MCF 10A (cell line): Measurements from ENCODE around the gene SPEM2. TPM values are rescaled to one million over a fixed set of nuclear protein-coding genes. Genes with fewer than 3 reads are reported as not detected.
A peak's percentile ranks its signal among the peaks of the same experiment; 100 is the strongest.

Experiments used
- BruUV-seq: library from RNA; stranded (reverse); fragments of 400-500 nt; replicated peaks from 2 replicates; lab custom pipeline; 2021; lab: Mats Ljungman, UMichigan
- CTCF ChIA-PET: fragments of 300-600 bp; sonication (Branson Sonifier 250); formaldehyde crosslinking; extraction: SDS; loops from one replicate; lab custom pipeline; 2021; ENCODE audit warnings: antibody characterized with exemption, inconsistent platforms; lab: Yijun Ruan, JAX
- POLR2A ChIA-PET: fragments of 300-600, 350-650 bp; sonication (Branson Sonifier 250); formaldehyde crosslinking; extraction: SDS; loops from one replicate; lab custom pipeline; 2020; ENCODE audit warnings: antibody characterized with exemption, inconsistent platforms; lab: Yijun Ruan, JAX
- DNase-seq: peaks from one replicate; pipeline ENCODE4 v3.0.0-alpha.2; 2018; ENCODE audit not compliant: unreplicated experiment
- H3K27ac Mint-ChIP-seq: one replicate; pipeline ENCODE4 v1.8.0; 2022; ENCODE audit warnings: mild to moderate bottlenecking, low read depth, mixed read lengths; ENCODE audit not compliant: unreplicated experiment
- H3K27me3 Mint-ChIP-seq: one replicate; pipeline ENCODE4 v1.8.0; 2022; ENCODE audit warnings: mixed read lengths; ENCODE audit not compliant: insufficient read depth, unreplicated experiment
- H3K36me3 Mint-ChIP-seq: one replicate; pipeline ENCODE4 v1.8.0; 2022; ENCODE audit warnings: mild to moderate bottlenecking, moderate library complexity, mixed read lengths; ENCODE audit not compliant: insufficient read depth, unreplicated experiment
- H3K4me1 Mint-ChIP-seq: one replicate; pipeline ENCODE4 v1.8.0; 2022; ENCODE audit warnings: mixed read lengths; ENCODE audit not compliant: insufficient read depth, unreplicated experiment
- H3K4me3 Mint-ChIP-seq: one replicate; pipeline ENCODE4 v1.8.0; 2022; ENCODE audit warnings: mild to moderate bottlenecking, moderate library complexity, mixed read lengths; ENCODE audit not compliant: unreplicated experiment
- H3K9me3 Mint-ChIP-seq: one replicate; pipeline ENCODE4 v1.8.0; 2022; ENCODE audit warnings: mixed read lengths; ENCODE audit not compliant: unreplicated experiment
- intact Hi-C: fragments of 100-400 bp; cut with micrococcal nuclease; formaldehyde crosslinking; loops from 2 replicates; pipeline ENCODE4 v1.14.1; 2022
- total RNA-seq: library from RNA; stranded (reverse); gene quantifications from 2 replicates; pipeline ENCODE4 v1.2.3, GENCODE V29; 2022
- TF ChIP-seq, protein P1 (sequence below): fragments of 200-600 bp; IDR thresholded peaks from one replicate; pipeline ENCODE4 v1.8.0; 2022; ENCODE audit warnings: antibody characterized with exemption, mild to moderate bottlenecking; ENCODE audit not compliant: unreplicated experiment

The SPEM2 gene
- total RNA-seq, 1 experiment from 2014 or later: not detected

DNA sequence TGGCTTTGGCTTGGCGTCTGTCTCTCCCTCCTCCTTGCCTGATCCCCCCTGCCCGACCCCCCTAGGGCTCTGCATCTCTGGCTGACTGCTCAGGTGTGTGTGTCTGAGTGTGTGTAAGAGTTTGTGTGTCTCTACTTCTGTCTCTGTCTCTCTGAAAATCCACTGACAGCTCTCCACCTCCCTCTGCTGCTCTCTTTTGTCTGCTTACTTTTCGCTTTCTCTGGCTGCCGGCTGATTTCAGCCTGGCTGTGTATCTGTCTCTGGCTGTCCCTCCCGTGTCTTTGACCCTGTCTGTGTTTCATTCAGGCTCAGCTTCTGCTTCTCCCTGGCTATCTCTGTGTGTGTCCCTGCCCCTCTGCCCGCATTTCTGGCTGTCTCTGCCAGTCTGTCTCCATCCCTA is 9.1 kb upstream of the SPEM2 start:
- intact Hi-C loops: no loop called here
- no peaks in the 10 kb centered on the region for H3K36me3 Mint-ChIP-seq
- no peaks in the 10 kb centered on the region for H3K9me3 Mint-ChIP-seq
- H3K27ac Mint-ChIP-seq: peak overlapping the region; percentile 17
- H3K4me3 Mint-ChIP-seq: no peak overlapping the region
- TF ChIP-seq, protein P1, sequence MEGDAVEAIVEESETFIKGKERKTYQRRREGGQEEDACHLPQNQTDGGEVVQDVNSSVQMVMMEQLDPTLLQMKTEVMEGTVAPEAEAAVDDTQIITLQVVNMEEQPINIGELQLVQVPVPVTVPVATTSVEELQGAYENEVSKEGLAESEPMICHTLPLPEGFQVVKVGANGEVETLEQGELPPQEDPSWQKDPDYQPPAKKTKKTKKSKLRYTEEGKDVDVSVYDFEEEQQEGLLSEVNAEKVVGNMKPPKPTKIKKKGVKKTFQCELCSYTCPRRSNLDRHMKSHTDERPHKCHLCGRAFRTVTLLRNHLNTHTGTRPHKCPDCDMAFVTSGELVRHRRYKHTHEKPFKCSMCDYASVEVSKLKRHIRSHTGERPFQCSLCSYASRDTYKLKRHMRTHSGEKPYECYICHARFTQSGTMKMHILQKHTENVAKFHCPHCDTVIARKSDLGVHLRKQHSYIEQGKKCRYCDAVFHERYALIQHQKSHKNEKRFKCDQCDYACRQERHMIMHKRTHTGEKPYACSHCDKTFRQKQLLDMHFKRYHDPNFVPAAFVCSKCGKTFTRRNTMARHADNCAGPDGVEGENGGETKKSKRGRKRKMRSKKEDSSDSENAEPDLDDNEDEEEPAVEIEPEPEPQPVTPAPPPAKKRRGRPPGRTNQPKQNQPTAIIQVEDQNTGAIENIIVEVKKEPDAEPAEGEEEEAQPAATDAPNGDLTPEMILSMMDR: no peak
- ChIA-PET CTCF (no interaction called here), POLR2A (interaction anchor here (1.0 kb wide), 1 partner anchor 12 kb away, joined by 3 read pairs; the partner anchor contains the start of gene TMEM256)
- no TSS peak for BruUV-seq
- H3K4me1 Mint-ChIP-seq: peaks cover 5% of the 10 kb centered on the region
- no peaks in the 10 kb centered on the region for H3K27me3 Mint-ChIP-seq
- DNase-seq: no peak

DNA sequence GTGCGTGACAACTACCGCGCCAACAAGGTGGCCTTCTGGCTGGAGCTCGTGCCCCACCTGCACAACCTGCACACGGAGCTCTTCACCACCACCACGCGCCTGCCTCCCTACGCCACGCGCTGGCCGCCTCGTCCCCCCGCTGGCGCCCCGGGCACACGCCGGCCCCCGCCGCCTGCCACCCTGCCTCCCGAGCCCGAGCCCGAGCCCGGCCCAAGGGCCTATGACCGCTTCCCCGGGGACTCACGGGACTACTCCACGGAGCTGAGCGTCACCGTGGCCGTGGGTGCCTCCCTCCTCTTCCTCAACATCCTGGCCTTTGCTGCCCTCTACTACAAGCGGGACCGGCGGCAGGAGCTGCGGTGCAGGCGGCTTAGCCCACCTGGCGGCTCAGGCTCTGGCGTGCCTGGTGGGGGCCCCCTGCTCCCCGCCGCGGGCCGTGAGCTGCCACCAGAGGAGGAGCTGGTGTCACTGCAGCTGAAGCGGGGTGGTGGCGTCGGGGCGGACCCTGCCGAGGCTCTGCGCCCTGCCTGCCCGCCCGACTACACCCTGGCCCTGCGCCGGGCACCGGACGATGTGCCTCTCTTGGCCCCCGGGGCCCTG is 8.3 kb upstream of the SPEM2 start:
- Mint-ChIP-seq H3K27me3 (no peaks in the 10 kb centered on the region), H3K4me3 (no peak overlapping the region), H3K27ac (peak overlapping the region; percentile 17), H3K36me3 (no peaks in the 10 kb centered on the region), H3K9me3 (no peaks in the 10 kb centered on the region), H3K4me1 (peaks cover 5% of the 10 kb centered on the region)
- POLR2A ChIA-PET: no interaction called here
- TF ChIP-seq, protein P1: no peak
- intact Hi-C loops: no loop called here
- DNase-seq: no peak
- CTCF ChIA-PET: no interaction called here
- BruUV-seq: no TSS peak

DNA sequence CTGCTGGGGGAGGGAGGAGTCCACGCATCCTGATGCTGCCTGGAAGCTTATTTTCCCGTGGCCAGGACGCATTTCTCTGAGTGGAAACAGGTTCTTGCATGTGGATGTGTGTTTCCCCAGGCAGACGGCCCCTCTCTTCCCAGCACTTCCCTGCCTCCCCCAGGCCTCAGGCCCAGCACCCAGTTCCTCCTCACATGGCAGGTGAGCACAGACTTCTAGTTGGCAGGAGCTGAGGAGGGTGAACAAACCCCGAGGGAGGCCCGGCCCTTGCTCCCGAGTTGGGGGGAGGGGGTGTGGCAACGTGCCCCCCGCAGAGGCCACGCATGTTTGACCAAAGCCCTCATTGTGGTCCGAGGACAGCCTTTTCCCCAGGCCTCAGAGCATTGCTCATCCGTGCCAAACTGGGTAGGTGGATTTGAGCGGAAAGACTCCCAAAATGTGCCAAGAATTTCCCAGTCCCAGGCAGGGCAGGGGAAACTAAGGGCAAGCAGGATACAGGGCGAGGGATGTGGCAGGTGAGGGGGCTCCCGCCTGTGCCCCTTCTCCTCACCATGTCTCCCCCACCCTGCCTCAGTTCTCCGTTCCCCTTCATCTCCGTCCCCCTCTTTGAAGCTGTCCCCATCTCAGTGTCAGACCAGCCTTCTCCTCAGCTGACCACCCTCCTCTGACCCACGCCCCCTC is 6.8 kb upstream of the SPEM2 start:
- intact Hi-C loops: no loop called here
- no peak overlapping the region for H3K4me3 Mint-ChIP-seq
- no peaks in the 10 kb centered on the region for H3K9me3 Mint-ChIP-seq
- H3K4me1 Mint-ChIP-seq: peaks cover 5% of the 10 kb centered on the region
- ChIA-PET CTCF (interaction anchor here (0.6 kb wide), 1 partner anchor 157 kb away, joined by 3 read pairs; no protein-coding TSS in a partner anchor), POLR2A (interaction anchor here (0.6 kb wide), 1 partner anchor 34 kb away, joined by 3 read pairs; no protein-coding TSS in a partner anchor)
- no peaks in the 10 kb centered on the region for H3K27me3 Mint-ChIP-seq
- BruUV-seq: no TSS peak
- H3K36me3 Mint-ChIP-seq: no peaks in the 10 kb centered on the region
- H3K27ac Mint-ChIP-seq: no peak overlapping the region
- DNase-seq: no peak
- TF ChIP-seq, protein P1: no peak

DNA sequence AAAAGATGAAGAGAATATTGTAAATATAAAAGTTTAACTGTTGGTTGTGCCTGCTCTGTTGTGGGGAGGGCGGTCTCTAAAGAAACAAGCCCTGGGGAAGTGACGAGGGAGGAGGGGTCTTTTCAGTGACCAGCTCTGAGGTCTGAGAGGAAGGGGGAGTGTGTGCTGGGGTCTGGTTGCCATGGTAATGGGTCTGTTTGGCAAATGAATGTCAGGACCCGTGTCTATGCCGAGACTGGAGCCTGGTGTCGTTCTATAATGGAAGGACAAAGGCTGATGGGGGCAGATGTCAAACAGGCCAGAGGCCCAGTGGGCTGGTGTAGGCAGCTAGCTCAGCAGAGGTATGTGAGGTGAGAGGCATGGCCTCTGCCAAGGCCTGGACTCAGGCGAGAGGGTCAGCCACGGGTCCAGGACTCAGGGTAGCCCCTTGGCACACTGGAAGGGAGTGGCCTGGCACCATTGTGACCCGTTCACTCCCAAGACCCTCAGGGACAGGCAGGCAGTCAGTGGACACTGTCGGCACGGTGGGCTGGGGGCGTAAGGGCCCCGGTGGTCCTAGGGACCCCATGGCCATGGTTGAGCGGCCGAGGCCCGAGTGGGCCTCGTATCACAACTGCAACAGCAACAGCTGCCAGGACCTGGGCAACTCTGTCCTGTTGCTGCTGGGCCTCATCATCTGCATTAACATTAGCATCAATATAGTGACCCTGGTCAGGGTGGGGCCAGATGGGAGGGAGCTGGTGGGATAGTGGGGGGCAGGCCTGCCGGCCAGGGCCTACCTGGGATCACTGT is 5.4 kb upstream of the SPEM2 start, which contains the start of gene SPEM1:
SPEM1 (plus strand) TSS at position 506 of the 792 bp plus-strand sequence; CDS start at position 567, 61 bp downstream.
- no peak within 1 kb of the TSS for H3K27ac Mint-ChIP-seq
- H3K4me3 Mint-ChIP-seq: no peak within 1 kb of the TSS
- H3K36me3 Mint-ChIP-seq: no peaks in the 10 kb centered on the region
- H3K4me1 Mint-ChIP-seq: peaks cover 5% of the 10 kb centered on the region
- no peaks in the 10 kb centered on the region for H3K27me3 Mint-ChIP-seq
- TF ChIP-seq, protein P1: no peak
- CTCF ChIA-PET: interaction anchor here (0.6 kb wide), 1 partner anchor 159 kb away, joined by 3 read pairs; no protein-coding TSS in a partner anchor
- POLR2A ChIA-PET: interaction anchor here (1.2 to 1.3 kb wide), 3 partner anchors 16 to 55 kb away, joined by 3 to 6 read pairs (median 3); no protein-coding TSS in a partner anchor
- no TSS peak for BruUV-seq
- intact Hi-C loops: no loop called here
- H3K9me3 Mint-ChIP-seq: no peaks in the 10 kb centered on the region
- DNase-seq: no peak
